Prostate gland (tissue), 1 donor: ENCODE measurements around the gene PEG3.

Source experiments
- POLR2A ChIP-seq: fragments of 450-650 bp; IDR thresholded peaks from one replicate; pipeline ENCODE4 v1.6.1; 2016; ENCODE audit warnings: antibody characterized with exemption, mild to moderate bottlenecking
- POLR2AphosphoS5 ChIP-seq: sonication (generic); formaldehyde crosslinking; IDR thresholded peaks from one replicate; pipeline ENCODE4 v1.6.1; 2017; ENCODE audit warnings: antibody characterized with exemption

- TF ChIP-seq POLR2AphosphoS5 (no peak), POLR2A (no peak)
These were observed 31.7 kb downstream of the PEG3 start for GRCh38 chr19:56808717-56809392.
